ENCODE results near the gene OR13G1.

DNA sequence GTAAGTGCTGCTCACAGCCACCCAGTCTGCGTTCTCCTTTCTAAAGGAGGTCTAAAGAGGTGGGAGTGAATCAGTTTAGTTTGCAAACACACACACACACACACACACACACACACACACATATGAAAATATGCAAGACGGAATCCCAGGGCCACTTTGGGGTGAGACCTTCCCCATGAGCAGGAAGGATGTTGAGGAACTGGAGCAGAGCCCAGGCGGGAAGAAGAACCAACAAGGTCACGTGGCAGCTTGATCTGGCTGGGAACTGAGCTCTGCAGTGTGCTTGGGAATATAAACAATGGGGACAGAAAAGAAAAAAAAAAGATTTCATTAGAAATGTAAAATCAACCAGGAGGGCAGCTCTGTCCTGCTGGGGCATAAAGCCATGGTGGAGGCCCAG, 41.5 kb downstream of the OR13G1 start:
- TF ChIP-seq, protein P1, sequence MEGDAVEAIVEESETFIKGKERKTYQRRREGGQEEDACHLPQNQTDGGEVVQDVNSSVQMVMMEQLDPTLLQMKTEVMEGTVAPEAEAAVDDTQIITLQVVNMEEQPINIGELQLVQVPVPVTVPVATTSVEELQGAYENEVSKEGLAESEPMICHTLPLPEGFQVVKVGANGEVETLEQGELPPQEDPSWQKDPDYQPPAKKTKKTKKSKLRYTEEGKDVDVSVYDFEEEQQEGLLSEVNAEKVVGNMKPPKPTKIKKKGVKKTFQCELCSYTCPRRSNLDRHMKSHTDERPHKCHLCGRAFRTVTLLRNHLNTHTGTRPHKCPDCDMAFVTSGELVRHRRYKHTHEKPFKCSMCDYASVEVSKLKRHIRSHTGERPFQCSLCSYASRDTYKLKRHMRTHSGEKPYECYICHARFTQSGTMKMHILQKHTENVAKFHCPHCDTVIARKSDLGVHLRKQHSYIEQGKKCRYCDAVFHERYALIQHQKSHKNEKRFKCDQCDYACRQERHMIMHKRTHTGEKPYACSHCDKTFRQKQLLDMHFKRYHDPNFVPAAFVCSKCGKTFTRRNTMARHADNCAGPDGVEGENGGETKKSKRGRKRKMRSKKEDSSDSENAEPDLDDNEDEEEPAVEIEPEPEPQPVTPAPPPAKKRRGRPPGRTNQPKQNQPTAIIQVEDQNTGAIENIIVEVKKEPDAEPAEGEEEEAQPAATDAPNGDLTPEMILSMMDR (IDR thresholded peaks at IDR 0.05) = no peak
- no peak for TF ChIP-seq POLR2A (IDR thresholded peaks at IDR 0.05)

Measured in Peyer's patch (tissue), 4 donors.